GM12875 (cell line): ENCODE data around the gene PLCB3.

Experiments used
- H3K4me3 ChIP-seq: one replicate; pipeline ENCODE4 v1.5.1; 2011; ENCODE audit warnings: low read depth, low read length, control low read depth
- CTCF ChIP-seq: IDR thresholded peaks from 2 replicates; pipeline ENCODE4 v1.5.1; 2011; ENCODE audit warnings: low read depth, mild to moderate bottlenecking, control low read depth, inconsistent platforms, low read length, moderate library complexity, borderline replicate concordance; ENCODE audit not compliant: insufficient read depth

The PLCB3 gene

GRCh38 chr11:64252003-64252872, 908 bp downstream of the PLCB3 start:
- peak; percentile 53 for TF ChIP-seq CTCF
- H3K4me3 ChIP-seq, result peak overlapping the region; percentile 77

- no peak overlapping the region for H3K4me3 ChIP-seq
- no peak for TF ChIP-seq CTCF
Measured at GRCh38 chr11:64253043-64253442, 1.7 kb downstream of the PLCB3 start.

- no peak overlapping the region for H3K4me3 ChIP-seq
- TF ChIP-seq CTCF, result no peak
Measured at GRCh38 chr11:64253481-64253880, 2.2 kb downstream of the PLCB3 start.

GRCh38 chr11:64254326-64254725, 3.0 kb downstream of the PLCB3 start:
- no peak overlapping the region for H3K4me3 ChIP-seq
- TF ChIP-seq CTCF, result no peak

GRCh38 chr11:64255135-64256128, 4.1 kb downstream of the PLCB3 start:
- no peak for TF ChIP-seq CTCF
- H3K4me3 ChIP-seq, result no peak overlapping the region

- TF ChIP-seq CTCF, result no peak
- H3K4me3 ChIP-seq, result no peak overlapping the region
Measured at GRCh38 chr11:64256300-64256699, 5.0 kb downstream of the PLCB3 start.
